Breast epithelium (tissue), 4 donors: Measurements from ENCODE around the gene TMEM238. TPM values are rescaled to one million over a fixed set of nuclear protein-coding genes. Genes with fewer than 3 reads are reported as not detected.

Experiments
- DNase-seq, 2 donors: peaks; one replicate each; pipeline ENCODE4 v3.0.0-alpha.2; 2019; ENCODE audit warnings: low spot score in 2 of 2
- H3K27ac ChIP-seq, 2 donors: fragments of 200-600 bp; sonication (generic) in 1 of 2; one replicate each; pipeline ENCODE4 v1.5.1; 2016 to 2019; ENCODE audit warnings: mild to moderate bottlenecking in 1 of 2
- H3K27me3 ChIP-seq, 2 donors: fragments of 200-600 bp; sonication (generic) in 1 of 2; one replicate each; pipeline versions ENCODE4 v1.5.1 to v1.6.0; 2017 to 2019; ENCODE audit warnings: control low read depth in 1 of 2, mild to moderate bottlenecking in 1 of 2
- H3K36me3 ChIP-seq: fragments of 200-600 bp; one replicate; pipeline ENCODE4 v1.5.1; 2019
- H3K4me1 ChIP-seq, 2 donors: fragments of 200-600 bp; sonication (generic); one replicate each; pipeline ENCODE4 v1.5.1; 2016 to 2019; ENCODE audit warnings: control low read depth in 1 of 2
- H3K4me3 ChIP-seq, 3 donors: fragments of 200-600 bp; sonication (generic); 1 replicate in 2 of 3; 2 replicates in 1 of 3; pipeline ENCODE4 v1.5.1; 2016 to 2019; ENCODE audit warnings: mild to moderate bottlenecking in 3 of 3, moderate library complexity in 2 of 3
- H3K9me3 ChIP-seq, 2 donors: fragments of 200-600 bp; sonication (generic) in 1 of 2; one replicate each; pipeline ENCODE4 v1.5.1; 2016 to 2019; ENCODE audit warnings: control low read depth in 1 of 2
- CTCF ChIP-seq, 3 donors: fragments of 450-650 bp; IDR thresholded peaks; one replicate each; pipeline ENCODE4 v1.5.1; 2016 to 2017; ENCODE audit warnings: antibody characterized with exemption in 3 of 3, mild to moderate bottlenecking in 3 of 3, moderate library complexity in 3 of 3
- POLR2A ChIP-seq: fragments of 450-650 bp; IDR thresholded peaks from one replicate; pipeline ENCODE4 v1.6.1; 2016; ENCODE audit warnings: antibody characterized with exemption, mild to moderate bottlenecking, moderate library complexity
- POLR2AphosphoS5 ChIP-seq, 3 donors: sonication (generic); formaldehyde crosslinking; IDR thresholded peaks; one replicate each; pipeline ENCODE4 v1.6.1; 2017; ENCODE audit warnings: antibody characterized with exemption in 3 of 3
- intact Hi-C: fragments of 100-400 bp; cut with DNase I; formaldehyde crosslinking; loops from one replicate; pipeline ENCODE4 v1.15.1; 2023; ENCODE audit warnings: low total_unique reads
- total RNA-seq, 3 donors: library from RNA; depleted of rRNA; stranded (reverse); fragments of >200 nt; gene quantifications; one replicate each; pipeline ENCODE4 v1.1.0, GENCODE V29; 2016

TMEM238 gene
- total RNA-seq = 10 to 100 TPM in 1 of 3 donors, 1 to 10 TPM in 2; 4.5 to 12.7 (median 9.8) TPM

GRCh38 chr19:55384131-55384919 is at the start of gene TMEM238:
Gene TMEM238 (minus strand): TSS chr19:55384292. CDS start chr19:55384259, 33 bp downstream.
- TF ChIP-seq CTCF (IDR thresholded peaks at IDR 0.05) (no peak), POLR2AphosphoS5 (IDR thresholded peaks at IDR 0.05) (no peak), POLR2A (no peak)
- H3K27ac ChIP-seq = peak within 1 kb of the TSS; percentile 91 to 96
- peaks cover 18 to 25% of the 10 kb centered on the region in 2 donors for H3K4me1 ChIP-seq
- H3K27me3 ChIP-seq = no peaks in the 10 kb centered on the region
- peak in 1 of 2 donors; percentile 38 for DNase-seq
- no peaks in the 10 kb centered on the region for H3K36me3 ChIP-seq
- H3K4me3 ChIP-seq = peak within 1 kb of the TSS; percentile 77 to 89 (median 85)
- no peaks in the 10 kb centered on the region for H3K9me3 ChIP-seq
- intact Hi-C loops = loop anchor here (5.0 kb wide), 1 partner anchor 867 kb away; no protein-coding TSS in a partner anchor

GRCh38 chr19:55433292-55433691 is 49.2 kb upstream of the TMEM238 start:
- Histone ChIP-seq H3K9me3 (no peaks in the 10 kb centered on the region), H3K27me3 (peaks cover 0 to 74% of the 10 kb centered on the region in 2 donors), H3K36me3 (no peaks in the 10 kb centered on the region), H3K4me1 (no peaks in the 10 kb centered on the region), H3K4me3 (no peak overlapping the region), H3K27ac (no peak overlapping the region)
- intact Hi-C loops = no loop called here
- no peak for DNase-seq
- TF ChIP-seq POLR2A = no peak
- TF ChIP-seq CTCF (IDR thresholded peaks at IDR 0.05) = no peak
- no peak for TF ChIP-seq POLR2AphosphoS5 (IDR thresholded peaks at IDR 0.05)

- intact Hi-C loops = no loop called here
- Histone ChIP-seq H3K36me3 (no peaks in the 10 kb centered on the region), H3K9me3 (no peaks in the 10 kb centered on the region), H3K27ac (no peak overlapping the region), H3K4me1 (no peaks in the 10 kb centered on the region), H3K4me3 (no peak overlapping the region), H3K27me3 (peaks cover 0 to 65% of the 10 kb centered on the region in 2 donors)
- TF ChIP-seq CTCF (IDR thresholded peaks at IDR 0.05) (no peak), POLR2AphosphoS5 (IDR thresholded peaks at IDR 0.05) (no peak), POLR2A (no peak)
- DNase-seq = no peak
These were observed 48.3 kb upstream of the TMEM238 start for GRCh38 chr19:55432241-55432959.

GRCh38 chr19:55431183-55431582 is 47.1 kb upstream of the TMEM238 start:
- H3K27ac ChIP-seq = no peak overlapping the region
- TF ChIP-seq CTCF (IDR thresholded peaks at IDR 0.05) = no peak
- no peak for TF ChIP-seq POLR2AphosphoS5 (IDR thresholded peaks at IDR 0.05)
- no peak for TF ChIP-seq POLR2A

GRCh38 chr19:55426042-55426441 is 42.0 kb upstream of the TMEM238 start:
- no peaks in the 10 kb centered on the region for H3K36me3 ChIP-seq
- H3K27me3 ChIP-seq = peaks cover 0 to 28% of the 10 kb centered on the region in 2 donors
- no peaks in the 10 kb centered on the region for H3K9me3 ChIP-seq
- intact Hi-C loops = no loop called here
- H3K4me3 ChIP-seq = no peak overlapping the region
- no peak overlapping the region for H3K27ac ChIP-seq
- DNase-seq = no peak
- TF ChIP-seq POLR2AphosphoS5 (IDR thresholded peaks at IDR 0.05) = no peak
- TF ChIP-seq POLR2A = no peak
- no peak for TF ChIP-seq CTCF (IDR thresholded peaks at IDR 0.05)
- H3K4me1 ChIP-seq = no peaks in the 10 kb centered on the region

More at GRCh38 chr19:55431183-55431582, 47.1 kb upstream of the TMEM238 start:
- no peaks in the 10 kb centered on the region for H3K4me1 ChIP-seq
- H3K27me3 ChIP-seq = peaks cover 0 to 55% of the 10 kb centered on the region in 2 donors
- H3K4me3 ChIP-seq = no peak overlapping the region
- H3K36me3 ChIP-seq = no peaks in the 10 kb centered on the region
- no peak for DNase-seq
- intact Hi-C loops = no loop called here
- no peaks in the 10 kb centered on the region for H3K9me3 ChIP-seq
